Heart left ventricle (tissue), 11 donors: ENCODE results near the gene MIGA1. TPM values are rescaled to one million over a fixed set of nuclear protein-coding genes. Genes with fewer than 3 reads are reported as not detected.

Experiments
- polyA plus RNA-seq, 2 donors: library from polyadenylated mRNA; stranded (reverse); fragments of 200-250 nt; gene quantifications; one replicate each; pipeline ENCODE4 v1.2.3, GENCODE V29; 2013
- total RNA-seq, 9 donors: library from RNA; depleted of rRNA in 2 of 9; stranded (reverse); fragments of >200 nt in 2 of 9; fragmentation: NEBNext Ultra II Directional in 3 of 9; extraction: Animal tissue kit (Norgen Biotek cat#: 25700) in 3 of 9; gene quantifications; one replicate each; pipeline versions ENCODE4 v1.1.0 to v1.2.4, GENCODE V29; 2016 to 2023
- donor health status: ischemic (EF 13 %, LVEDD 7.1; RV severe dilation, severe dysfunction).
- donor health status: healthy with polysubstance abuse.
- donor health status: DM: no; HTN: yes; CAD: no.
- donor health status: DM: no; HTN: no; CAD: no.
- donor health status: ischemic (EF 25% LVEDD 5.7; RV mildly dilated, moderate dysfunction).
- donor health status: healthy.
- donor health status: DM: yes; HTN: yes; CAD: no.
- donor health status: PGD.
- donor health status: nonischemic (EF 23%, LVEDD 6.1; RV moderate dilation, normal function).

The MIGA1 gene
- total and polyA plus RNA-seq, 11 donors, result 2.6 to 14.1 (median 9.7) TPM

Other genes starting within 250 kb of the MIGA1 start
- 10 to 100 TPM; 26.2 to 45.1 (median 31.1) TPM for gene ZZZ3, start 97.0 kb upstream of the MIGA1 start, total RNA-seq
- 10 to 100 TPM in 1 of 2 donors, 1 to 10 TPM in 1; 7.0 to 12.7 TPM for gene ZZZ3, start 97.0 kb upstream of the MIGA1 start, polyA plus RNA-seq
- 10 to 100 TPM; 24.2 to 40.5 (median 29.0) TPM for gene USP33, start 19.8 kb upstream of the MIGA1 start, total RNA-seq
- 10 to 100 TPM; 17.1 to 24.5 TPM for gene USP33, start 19.8 kb upstream of the MIGA1 start, polyA plus RNA-seq
- 100 to 1,000 TPM; 224 to 470 (median 363) TPM for gene NEXN, start 109.0 kb downstream of the MIGA1 start, total RNA-seq
- 100 to 1,000 TPM; 430 to 935 TPM for gene NEXN, start 109.0 kb downstream of the MIGA1 start, polyA plus RNA-seq
- 10 to 100 TPM; 40.5 to 78.9 (median 64.3) TPM for gene FUBP1, start 199.4 kb downstream of the MIGA1 start, total RNA-seq
- 10 to 100 TPM; 27.0 to 50.1 TPM for gene FUBP1, start 199.4 kb downstream of the MIGA1 start, polyA plus RNA-seq
- 100 to 1,000 TPM in 4 of 9 donors, 10 to 100 TPM in 5; 56.7 to 190 (median 95.9) TPM for gene DNAJB4, start 225.3 kb downstream of the MIGA1 start, total RNA-seq
- gene DNAJB4, start 225.3 kb downstream of the MIGA1 start, polyA plus RNA-seq, result 100 to 1,000 TPM in 1 of 2 donors, 10 to 100 TPM in 1; 35.2 to 162 TPM